ENCODE measurements around the gene EXOC6B. TPM values are rescaled to one million over a fixed set of nuclear protein-coding genes. Genes with fewer than 3 reads are reported as not detected.

Gene EXOC6B
- total RNA-seq, 1 donor from 2014 or later, result 35.2 TPM

GRCh38 chr2:72778410-72778809 lies 47.4 kb downstream of the EXOC6B start:
- intact Hi-C loops (cut with DNase I), result loop anchor here (5.0 kb wide), 1 partner anchor 84 kb away; no protein-coding TSS in a partner anchor
- Histone ChIP-seq H3K27ac (no peak overlapping the region), H3K4me3 (no peak overlapping the region), H3K36me3 (no peaks in the 10 kb centered on the region), H3K27me3 (no peaks in the 10 kb centered on the region), H3K9me3 (no peaks in the 10 kb centered on the region), H3K4me1 (peaks cover 19% of the 10 kb centered on the region)
- TF ChIP-seq CTCF (IDR thresholded peaks at IDR 0.05), result no peak
- DNase-seq (no peak), ATAC-seq (no peak)

- intact Hi-C loops (cut with DNase I), result no loop called here
- DNase-seq, result no peak
- Histone ChIP-seq H3K4me1 (no peaks in the 10 kb centered on the region), H3K27me3 (no peaks in the 10 kb centered on the region), H3K27ac (no peak overlapping the region), H3K4me3 (no peak overlapping the region), H3K36me3 (no peaks in the 10 kb centered on the region), H3K9me3 (no peaks in the 10 kb centered on the region)
- TF ChIP-seq CTCF (IDR thresholded peaks at IDR 0.05), result peak; percentile 86
- peak; percentile 87 for ATAC-seq
Observed at GRCh38 chr2:72770879-72771461, 54.9 kb downstream of the EXOC6B start.

GRCh38 chr2:72765997-72766609 lies 59.7 kb downstream of the EXOC6B start:
- no peak for DNase-seq
- H3K9me3 ChIP-seq, result peaks cover 20% of the 10 kb centered on the region
- H3K4me1 ChIP-seq, result no peaks in the 10 kb centered on the region
- no peaks in the 10 kb centered on the region for H3K27me3 ChIP-seq
- ATAC-seq, result no peak
- intact Hi-C loops (cut with DNase I), result no loop called here
- no peak for TF ChIP-seq CTCF (IDR thresholded peaks at IDR 0.05)
- H3K36me3 ChIP-seq, result no peaks in the 10 kb centered on the region
- H3K4me3 ChIP-seq, result no peak overlapping the region
- H3K27ac ChIP-seq, result no peak overlapping the region

GRCh38 chr2:72762276-72762675 lies 63.6 kb downstream of the EXOC6B start:
- Histone ChIP-seq H3K36me3 (no peaks in the 10 kb centered on the region), H3K27me3 (no peaks in the 10 kb centered on the region), H3K27ac (no peak overlapping the region), H3K4me3 (no peak overlapping the region), H3K9me3 (peaks cover 21% of the 10 kb centered on the region), H3K4me1 (no peaks in the 10 kb centered on the region)
- DNase-seq (no peak), ATAC-seq (no peak)
- intact Hi-C loops (cut with DNase I), result no loop called here
- TF ChIP-seq CTCF (IDR thresholded peaks at IDR 0.05), result no peak

- no peak for DNase-seq
- H3K4me1 ChIP-seq, result peaks cover 10% of the 10 kb centered on the region
- TF ChIP-seq CTCF (IDR thresholded peaks at IDR 0.05), result no peak
- H3K36me3 ChIP-seq, result no peaks in the 10 kb centered on the region
- intact Hi-C loops (cut with DNase I), result no loop called here
- H3K4me3 ChIP-seq, result no peak overlapping the region
- H3K27ac ChIP-seq, result no peak overlapping the region
- no peaks in the 10 kb centered on the region for H3K27me3 ChIP-seq
- H3K9me3 ChIP-seq, result peaks cover 21% of the 10 kb centered on the region
- ATAC-seq, result no peak
Observed at GRCh38 chr2:72759755-72760154, 66.1 kb downstream of the EXOC6B start.

Measured in upper lobe of right lung (tissue), 1 donor.